ENCODE results near the gene GTF2A1L.

The GTF2A1L gene

DNA sequence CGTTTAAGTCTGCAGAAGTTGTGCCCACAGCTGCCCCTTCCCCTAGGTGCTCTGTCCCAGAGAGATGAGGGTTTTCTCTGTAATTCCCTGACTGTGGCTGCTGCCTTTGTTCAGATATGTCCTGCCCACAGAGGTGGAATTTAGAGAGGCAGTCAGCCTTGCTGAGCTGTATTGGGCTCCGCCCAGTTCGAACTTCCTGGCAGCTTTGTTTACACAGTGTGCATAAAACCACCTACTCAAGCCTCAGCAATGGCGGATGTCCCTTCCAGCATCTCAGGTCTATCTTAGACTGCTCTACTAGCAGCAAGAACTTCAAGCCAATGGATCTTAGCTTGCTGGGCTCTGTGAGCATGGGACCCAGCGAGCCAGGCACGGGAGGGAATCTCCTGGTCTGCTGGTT is 89.8 kb downstream of the GTF2A1L start:
- DNase-seq, result no peak

DNA sequence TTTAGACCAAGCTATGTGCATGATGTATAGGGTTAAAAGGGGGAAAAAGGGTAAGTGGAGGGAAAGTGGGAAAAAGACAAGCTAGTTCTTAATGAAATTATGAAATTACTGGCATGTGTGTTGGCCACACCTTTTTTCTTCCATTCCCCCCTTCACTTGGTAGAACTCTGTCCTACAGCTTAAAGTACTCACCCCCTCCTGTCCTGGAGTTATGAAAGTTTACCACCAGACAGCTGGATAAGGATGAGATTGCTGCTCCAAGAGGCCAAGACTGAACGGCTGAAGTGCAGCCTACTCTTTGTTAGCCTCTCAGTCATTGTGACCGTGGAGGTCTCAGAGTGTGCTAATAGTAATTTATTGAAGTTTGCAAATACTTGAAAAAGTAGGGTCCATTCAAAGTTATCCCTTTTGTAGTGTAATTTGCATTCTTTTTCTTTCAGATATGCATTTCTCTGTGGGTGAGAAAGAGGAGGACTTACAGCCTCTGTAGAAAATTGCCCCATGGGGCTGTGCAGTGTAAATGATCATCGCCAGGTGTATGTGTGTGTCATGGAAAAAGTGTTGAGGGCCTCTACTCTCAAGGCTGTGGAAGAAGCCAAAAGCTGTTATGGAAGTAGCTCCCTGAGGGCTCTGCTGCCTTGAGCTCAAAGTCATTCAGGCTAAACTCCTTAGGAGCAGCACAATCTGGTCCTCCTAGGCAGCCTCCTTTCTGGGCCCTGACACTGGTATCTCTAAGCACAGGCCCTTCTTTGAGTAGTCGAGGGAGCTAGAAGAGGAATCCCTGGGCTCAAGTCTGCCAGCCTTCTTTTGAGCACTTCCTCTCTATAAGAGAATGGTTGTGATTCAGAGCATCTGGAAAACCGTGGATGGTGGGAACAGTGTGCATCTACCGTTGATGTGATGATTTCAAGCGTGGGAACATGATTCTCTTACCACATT is 91.7 kb downstream of the GTF2A1L start:
- no peak for DNase-seq

DNA sequence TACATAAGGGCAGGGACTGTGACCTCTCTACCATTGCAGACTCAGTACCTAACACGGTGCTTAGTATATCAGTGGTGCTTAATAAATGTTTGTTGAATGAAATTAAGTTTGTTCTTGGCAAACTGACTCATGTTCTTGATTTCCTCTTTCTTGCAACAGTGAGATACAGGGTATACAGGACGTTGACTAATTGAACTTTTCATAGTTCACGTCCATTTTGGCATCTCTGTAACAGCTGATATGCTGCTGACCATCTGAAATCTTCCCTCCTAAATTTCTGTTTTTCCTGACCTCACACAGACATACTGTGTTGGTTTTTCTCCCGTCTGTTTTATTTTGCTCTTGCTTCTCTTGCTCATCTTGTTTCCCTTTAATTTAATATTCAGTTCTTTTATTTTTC is 93.7 kb downstream of the GTF2A1L start:
- DNase-seq, result no peak

DNA sequence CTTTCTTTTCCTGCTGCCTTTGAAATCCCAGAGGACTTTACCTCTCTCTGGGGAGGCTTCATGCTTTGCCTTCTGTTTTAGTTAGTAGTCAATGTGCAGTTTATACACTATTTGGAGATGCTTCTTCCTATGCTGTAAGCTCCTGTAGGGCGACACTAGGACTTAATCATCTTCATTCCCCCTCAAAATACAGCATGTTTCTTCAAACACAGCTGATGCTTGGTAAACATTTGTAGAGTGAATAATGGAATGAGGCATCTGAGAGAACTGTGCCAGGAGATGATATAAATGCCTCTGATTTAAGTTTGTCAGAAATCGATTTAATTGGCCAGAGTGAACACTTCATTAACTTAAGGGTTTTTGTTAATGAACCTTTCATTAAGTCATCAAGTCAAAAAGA is 94.5 kb downstream of the GTF2A1L start:
- DNase-seq, result no peak

DNA sequence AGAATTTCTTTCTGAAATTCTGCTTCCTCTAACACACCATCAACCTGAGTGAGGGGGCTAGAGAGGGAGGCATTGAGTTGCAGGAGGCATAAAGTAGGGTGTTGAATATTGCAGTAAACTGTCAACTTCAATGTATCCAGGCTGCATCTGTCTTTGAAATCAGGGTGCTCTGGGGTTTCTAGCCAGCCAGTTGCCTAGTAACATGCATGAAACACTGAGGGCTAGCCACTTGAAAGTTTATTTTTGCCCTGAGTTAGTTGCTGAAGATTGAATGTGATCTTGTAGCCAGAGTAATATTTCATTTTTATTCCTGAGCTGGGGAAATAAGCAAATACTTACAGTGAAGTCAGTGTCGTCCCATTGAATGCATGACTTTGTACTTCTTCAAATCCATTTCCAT is 96.0 kb downstream of the GTF2A1L start:
- no peak for DNase-seq

DNA sequence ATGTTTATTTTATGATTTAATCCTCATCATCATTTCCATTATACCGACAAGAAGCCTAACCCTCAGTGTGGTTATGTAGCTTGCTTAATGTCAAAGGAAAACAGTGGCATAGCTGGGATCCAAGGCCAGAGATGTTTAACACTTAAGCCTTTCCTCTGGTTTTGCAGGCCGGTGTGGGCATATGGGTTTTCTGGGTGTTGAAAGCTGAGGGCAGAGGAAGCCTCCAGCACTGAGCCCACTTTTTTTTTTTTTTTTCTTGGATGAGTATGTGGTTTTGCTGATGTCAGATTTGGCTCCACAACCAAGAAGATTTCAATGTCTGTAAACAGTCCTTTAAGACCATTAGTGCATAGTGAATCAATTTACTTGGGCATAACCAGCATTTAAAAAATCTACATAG is 96.6 kb downstream of the GTF2A1L start:
- DNase-seq, result no peak

DNA sequence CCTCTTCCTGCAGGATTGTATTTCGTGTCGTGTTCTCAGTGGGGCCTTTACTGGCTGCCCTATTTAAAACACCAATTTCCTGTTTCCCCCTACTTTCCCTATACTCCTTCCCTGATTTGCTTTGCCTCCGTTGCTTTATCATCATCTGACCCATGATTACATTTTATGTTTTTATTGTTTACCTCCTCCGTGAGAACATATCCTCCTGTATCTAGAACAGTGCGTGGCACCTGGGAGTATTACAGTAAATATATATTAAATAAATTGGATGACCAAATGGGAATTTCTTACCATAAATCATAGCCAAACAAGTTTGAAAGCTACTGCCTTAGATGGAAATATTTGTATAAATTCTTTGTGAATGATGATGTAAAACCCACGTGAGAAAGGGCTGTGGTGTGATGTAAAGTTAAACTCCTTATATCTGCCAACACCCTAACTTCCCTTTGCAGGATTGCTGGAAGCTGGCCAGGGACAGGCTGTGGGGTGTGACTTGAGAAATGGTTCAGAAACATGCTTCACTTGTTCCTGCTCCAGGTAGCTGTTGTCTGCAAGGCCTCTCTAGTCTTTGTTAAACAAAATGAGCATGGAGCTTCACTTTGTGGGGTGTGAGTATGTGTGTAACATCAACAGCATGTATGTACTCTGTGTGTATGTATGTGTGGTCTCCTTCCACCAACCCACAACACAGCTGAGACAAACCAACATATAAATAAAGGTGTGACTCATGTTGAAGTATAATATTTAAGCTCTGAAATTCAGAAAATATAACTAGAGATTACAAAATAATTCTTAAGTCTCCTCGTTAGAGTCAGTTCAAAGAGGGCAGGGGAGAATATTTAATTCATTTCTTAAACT is 97.6 kb downstream of the GTF2A1L start:
- no peak for DNase-seq

DNA sequence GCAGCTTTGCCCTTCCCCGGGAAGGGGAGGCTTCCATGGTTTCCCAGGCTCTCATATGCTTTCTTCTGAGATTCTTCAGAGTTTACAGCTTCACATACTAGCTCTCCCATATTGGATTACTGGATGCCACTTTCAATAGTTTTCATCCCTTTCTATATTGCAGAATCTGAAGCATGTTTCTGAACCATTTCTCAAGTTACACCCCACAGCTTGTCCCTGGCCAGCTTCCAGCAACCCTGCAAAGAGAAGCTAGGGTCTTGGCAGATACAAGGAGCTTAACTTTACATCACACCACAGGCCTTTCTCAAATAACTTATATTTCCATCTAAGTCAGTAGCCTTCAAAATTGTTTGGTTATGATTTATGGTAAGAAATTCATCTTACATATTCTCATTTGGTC is 98.3 kb downstream of the GTF2A1L start:
- no peak for DNase-seq

DNA sequence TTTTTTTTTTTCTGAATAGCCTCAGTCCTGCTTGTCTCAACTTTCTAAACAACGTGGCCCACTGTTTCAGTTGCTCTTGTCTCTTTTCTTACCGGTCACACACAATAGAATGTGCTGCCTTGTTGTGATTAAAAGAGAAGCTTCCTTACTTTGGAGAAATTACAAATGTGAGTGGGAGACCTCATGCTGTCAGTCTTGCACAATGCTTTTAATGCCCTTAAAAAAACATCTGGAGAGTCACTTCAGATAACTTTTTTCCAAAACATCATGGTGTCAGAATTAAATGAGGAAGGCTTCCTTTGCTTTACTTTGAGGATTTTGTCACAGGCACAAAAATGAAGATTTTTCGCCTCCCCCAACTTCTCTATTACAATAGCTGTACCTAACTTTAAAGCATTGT is 100.2 kb downstream of the GTF2A1L start:
- no peak for DNase-seq

DNA sequence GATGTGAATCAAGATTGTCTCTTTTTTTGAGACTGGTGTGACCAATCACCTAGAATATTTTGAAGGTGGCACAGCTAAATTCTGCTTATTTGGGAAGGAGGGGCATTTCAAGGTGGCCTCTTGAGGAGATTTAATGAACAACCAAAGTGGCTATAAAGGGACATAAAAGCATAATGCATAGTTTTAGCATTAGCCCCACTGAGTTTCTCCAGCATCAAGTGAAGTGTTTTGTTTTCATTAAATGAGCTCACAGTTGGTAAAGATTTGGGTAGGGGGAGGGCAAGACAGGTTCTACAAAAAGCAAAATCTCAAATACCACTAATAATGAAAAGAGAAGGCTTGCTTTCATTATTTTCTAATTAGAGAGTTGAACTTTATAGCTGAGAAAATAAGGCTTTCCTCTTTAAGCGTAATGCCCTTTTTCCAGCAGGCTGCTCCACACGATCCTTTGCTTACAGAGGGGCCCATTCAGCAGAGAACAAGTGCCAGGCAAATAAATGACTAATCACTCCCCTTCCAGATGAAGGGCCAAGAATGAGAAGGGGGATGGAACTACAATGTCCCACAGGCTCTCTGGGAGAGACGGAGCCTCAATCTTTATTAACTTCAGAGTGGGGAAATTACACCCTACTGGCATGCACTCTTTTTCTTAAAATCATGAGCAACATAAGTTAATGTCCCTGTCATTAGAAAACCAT is 102.0 kb downstream of the GTF2A1L start:
- DNase-seq, result no peak

DNA sequence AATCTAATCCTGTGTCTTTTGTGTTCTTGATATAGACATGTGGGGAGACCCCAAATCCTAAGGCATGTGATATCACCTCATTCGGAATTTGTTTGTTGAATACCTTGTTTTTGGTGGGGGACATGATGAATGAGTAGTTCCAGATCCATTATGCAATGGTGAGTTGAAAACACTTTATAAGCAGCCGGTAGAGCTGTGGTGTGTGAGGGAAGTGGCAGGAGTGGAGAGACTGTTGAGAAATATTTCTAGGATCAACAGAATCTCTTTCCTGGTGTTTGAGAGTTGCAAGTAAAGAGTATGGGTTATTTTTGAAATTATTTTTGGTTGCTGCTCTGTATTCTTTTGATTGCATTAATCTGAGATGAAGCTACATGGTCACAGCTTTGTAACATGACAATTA is 103.5 kb downstream of the GTF2A1L start:
- DNase-seq, result no peak

DNA sequence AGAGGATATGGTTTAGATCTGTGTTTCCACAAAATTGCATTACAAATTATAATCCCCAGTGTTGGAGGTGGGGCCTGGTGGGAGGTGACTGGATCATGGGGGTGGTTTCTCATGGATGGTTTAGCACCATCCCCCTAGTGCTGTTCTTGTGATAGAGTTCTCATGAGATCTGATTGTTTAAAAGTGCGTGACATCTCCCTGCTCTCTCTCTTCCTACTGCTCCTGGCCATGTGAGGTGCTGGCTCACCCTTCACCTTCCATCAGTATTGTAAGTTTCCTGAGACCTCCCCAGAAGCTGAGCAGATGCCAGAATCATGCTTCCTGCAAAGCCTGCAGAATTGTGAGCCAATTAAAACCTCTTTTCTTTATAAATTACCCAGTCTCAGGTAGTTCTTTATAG is 104.7 kb downstream of the GTF2A1L start:
- no peak for DNase-seq

DNA sequence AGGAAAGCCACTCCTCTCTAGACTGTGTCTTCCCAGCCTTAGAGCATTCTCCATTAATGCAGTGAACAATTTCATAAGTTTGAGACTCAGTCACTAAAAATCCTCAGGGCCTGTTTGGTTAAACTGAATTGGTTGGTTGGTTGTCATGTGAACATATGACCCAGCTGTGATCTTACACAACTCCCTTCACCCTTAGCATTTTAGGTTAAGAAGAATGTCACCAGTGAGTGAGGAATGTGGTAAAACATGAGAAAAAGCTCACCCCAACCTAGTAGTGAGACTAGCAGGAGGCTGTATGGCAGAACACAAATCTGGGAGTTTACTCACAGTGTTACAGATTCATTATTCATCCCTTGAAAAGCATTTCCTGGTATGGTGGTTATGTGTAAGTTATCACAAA is 105.5 kb downstream of the GTF2A1L start:
- DNase-seq, result no peak

DNA sequence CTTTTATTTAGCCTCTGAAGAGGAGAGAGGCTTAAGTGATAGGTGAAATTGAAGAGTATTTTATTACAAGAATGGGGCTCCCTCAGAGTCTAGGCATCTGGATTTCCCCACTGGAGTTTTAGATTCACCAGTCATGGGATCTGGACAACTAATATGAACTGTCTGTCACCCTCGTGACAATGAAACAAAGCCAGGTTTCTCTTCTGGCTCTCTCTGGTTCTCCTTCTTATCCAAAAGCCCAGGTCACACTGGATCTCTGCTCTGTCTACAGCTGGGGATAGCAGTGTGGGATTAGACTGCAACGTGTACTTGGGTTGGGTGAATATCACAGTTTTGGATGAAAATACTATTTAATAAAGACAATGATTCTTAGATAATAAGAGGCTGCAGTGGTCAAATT is 106.6 kb downstream of the GTF2A1L start:
- DNase-seq, result no peak

DNA sequence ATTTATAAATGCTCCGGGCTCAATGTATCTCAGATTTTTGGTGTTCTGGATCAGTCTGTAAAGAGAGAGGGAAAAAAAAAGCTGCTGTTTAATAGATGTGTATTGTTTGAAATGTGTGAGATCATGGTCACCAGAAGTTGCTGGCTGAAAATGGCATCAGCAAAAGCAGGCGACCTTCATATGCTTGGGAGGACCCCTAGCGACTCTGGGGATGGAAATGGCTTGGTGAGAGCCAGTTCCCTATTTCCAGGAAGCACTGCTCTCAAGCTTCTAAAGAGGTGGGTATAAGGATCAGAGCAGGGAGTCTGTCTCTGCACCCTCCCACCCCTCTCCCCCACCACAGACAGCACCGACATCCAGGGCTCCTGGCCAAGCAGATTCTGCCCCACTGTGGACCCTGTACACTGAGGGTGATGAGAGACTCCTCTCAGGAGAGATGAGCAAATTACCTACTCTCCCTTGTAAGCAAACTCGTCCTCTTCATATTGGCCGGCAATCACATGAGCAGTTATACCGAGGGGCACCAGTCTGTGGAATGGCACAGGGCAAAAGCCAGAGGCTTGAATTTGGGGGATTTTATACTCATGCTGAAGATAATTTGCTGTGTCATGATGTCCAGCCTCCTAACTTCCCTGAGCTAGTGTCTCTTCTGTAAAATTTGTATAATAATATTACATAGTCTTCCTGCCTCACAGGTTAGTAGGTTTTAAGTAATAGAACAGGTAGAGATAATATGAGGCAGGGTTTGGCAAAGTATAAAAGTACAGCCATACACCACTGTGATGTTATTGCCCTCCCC is 108.2 kb downstream of the GTF2A1L start:
- no peak for DNase-seq

DNA sequence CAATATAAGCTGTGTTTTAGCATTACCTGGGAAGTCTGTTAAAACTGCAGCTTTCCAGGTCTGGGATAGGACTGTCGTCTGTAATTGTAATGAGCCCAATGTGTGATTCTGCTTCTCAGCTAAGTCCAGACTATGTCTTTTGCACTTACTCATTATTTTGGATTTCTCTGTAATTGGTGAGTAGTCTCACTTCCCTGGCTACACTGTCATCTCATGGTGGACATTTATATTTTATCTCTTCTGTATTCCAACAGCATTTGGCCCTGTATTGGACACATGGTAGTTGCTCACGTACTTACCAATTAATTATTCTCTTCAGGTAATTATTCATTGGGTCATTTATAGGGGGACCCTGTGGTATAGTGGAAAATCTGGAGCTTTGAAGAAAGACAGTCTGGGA is 109.9 kb downstream of the GTF2A1L start:
- no peak for DNase-seq

DNA sequence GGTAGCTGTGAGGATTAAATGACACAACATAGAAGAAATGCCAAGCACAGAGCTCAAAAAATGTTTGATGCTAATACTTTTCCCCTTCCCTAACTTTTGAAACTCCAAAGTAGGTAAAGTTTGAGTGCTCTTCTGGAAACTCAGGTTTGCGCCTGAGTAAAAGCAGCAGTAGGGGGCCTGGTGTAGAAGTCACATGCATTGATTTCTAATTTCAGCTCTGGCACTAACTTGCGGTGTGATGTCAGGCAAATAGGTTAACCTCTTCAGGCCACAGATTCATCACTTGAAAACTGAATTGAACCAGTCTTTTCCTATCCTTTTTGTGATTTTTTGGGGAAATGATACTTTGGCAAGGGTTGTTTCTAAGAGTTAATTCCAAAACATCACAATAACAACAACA is 110.6 kb downstream of the GTF2A1L start:
- DNase-seq, result no peak

DNA sequence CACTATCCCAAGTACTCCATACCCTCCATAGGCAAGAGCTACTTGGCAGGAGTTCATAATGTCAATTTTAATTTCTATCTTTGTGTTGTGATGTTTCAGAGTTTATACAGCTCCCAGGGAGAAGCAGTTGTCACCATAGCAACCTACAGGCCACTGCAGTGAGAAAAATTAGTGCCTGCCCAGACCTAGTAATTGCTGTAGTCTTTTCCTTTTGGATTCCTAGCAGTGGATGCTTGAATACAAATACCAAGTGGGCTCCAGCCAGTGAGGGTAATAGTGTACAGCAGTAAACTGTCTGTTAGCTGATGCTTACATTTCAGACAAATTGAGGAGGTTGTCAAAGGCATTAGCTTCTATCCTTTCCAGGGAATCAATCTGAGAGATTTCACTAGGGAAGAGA is 111.2 kb downstream of the GTF2A1L start:
- DNase-seq, result no peak
